IPS-NIHi7 (cell line): ENCODE measurements around the gene VCAM1.
"Not testable (repeated sequence)": the region's sequence is repeated elsewhere in the genome, so short reads cannot be mapped to it uniquely, and the experiment has no call there.

Source experiments
- DNase-seq: peaks from one replicate; pipeline ENCODE4 v3.0.0; 2012; ENCODE audit warnings: mixed read lengths; ENCODE audit errors: extremely low spot score

The VCAM1 gene

GRCh38 chr1:100775483-100775882 is 55.9 kb downstream of the VCAM1 start:
- no peak for DNase-seq

DNA sequence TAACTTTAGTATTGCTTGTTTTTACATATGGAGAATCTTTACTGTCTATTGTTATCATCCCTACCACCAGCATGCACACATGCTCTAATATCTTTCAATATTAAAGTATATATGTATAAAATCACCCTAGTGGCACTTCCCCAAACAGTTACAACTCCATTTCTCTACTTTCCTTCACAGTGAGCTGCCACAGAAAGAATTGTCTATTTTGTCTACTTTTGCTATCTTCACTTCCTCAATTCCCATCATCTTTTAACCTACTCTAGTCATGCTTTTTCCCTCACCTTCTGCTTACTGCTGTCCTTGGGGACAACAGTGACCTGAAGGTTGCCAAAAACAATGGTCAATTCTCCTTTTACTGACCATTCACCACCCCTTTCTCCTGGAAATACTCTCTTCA is 59.2 kb downstream of the VCAM1 start:
- DNase-seq, result no peak

- no peak for DNase-seq
Measured at GRCh38 chr1:100780814-100781213, 61.3 kb downstream of the VCAM1 start.

DNA sequence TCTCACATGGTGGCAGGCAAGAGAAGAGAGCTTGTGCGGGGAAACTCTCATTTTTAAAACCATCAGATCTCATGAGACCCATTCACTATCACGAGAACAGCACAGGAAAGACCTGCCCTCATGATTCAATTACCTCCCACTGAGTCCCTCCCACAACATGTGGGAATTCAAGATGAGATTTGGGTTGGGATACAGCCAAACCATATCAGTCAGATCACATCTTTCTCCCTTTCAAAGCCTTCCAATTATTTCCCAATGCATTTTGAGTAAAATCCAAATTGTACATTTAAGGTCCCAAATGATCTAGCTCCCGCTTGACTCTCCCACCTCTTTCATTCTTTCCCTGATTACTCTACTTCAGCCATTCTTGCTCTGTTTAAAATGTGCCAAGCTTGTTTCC is 62.2 kb downstream of the VCAM1 start:
- not testable (repeated sequence) for DNase-seq

DNA sequence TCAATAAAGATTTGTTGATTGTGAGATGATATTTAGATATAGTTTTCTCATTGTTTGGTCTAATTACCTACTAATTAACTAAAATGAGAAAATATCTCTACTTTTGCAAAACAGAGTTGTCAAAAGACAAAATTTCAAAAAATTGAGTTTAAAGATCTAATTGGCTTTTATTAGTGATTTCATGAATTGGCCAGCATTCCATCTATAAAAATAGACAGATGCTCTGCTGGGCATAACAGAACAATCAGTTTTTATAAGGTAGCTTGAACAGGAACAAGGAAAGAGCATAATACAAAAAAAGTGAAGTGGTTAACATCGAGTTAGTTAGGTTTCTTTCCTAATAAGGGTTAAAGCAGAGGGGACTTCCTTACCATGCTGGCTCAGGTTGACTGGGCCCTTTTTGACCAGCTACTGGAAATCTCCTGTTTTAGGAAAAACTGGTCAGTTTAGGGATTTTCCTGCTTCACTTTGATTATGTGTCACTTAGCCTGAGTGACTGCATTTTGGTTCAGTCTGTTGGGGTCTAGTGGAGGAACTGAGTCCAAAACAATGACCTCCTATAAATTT is 63.0 kb downstream of the VCAM1 start:
- no peak for DNase-seq

GRCh38 chr1:100785470-100786052 is 66.0 kb downstream of the VCAM1 start:
- DNase-seq, result no peak

DNA sequence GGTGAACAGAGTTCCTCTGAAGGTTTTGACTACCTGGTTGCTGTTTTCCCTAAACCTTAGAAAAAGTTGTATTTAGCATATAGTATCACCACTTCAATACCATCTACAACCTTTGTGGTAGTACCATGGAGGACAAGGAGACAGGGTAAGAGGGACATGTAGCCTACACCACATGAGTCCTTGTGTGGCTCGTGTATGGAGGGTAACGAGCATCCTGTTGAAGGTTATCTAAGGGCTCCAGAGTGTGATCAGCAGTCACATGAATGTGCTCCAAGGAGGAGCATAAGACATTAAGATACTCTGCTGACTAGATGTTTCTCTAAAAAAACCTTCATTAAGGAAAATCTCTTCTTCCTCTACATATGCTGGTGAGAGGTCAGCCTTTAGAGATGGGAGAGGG is 67.3 kb downstream of the VCAM1 start:
- DNase-seq, result no peak
